Measurements from ENCODE around the gene PEAR1. TPM values are rescaled to one million over a fixed set of nuclear protein-coding genes. Genes with fewer than 3 reads are reported as not detected.

PEAR1 gene
- total RNA-seq, 1 donor from 2014 or later, result 9.9 TPM

DNA sequence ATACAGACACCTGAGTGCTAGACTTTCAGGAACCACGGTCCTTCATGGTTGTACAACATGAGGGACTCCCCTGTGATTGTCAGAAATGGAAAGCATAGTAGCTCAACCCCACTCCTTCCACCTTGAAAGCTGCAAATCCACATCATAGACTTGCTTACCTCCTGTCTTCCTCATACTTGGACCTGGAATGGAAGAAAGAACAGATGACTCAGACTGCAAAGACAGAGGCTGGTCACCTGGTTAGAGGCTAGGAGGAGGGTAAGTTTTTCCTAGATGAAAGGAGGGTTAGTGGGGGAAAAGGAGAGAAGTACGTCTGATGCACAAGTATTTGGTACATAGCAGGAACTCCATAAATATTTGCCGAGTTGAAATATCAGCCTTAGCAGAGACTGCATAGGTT is 64.1 kb downstream of the PEAR1 start:
- Mint-ChIP-seq H3K9me3 (ENCODE audit: low read depth) (no peaks in the 10 kb centered on the region), H3K27me3 (ENCODE audit: low read depth) (no peaks in the 10 kb centered on the region), H3K4me1 (ENCODE audit: low read depth) (no peaks in the 10 kb centered on the region), H3K27ac (ENCODE audit: unreplicated experiment) (no peak overlapping the region), H3K36me3 (ENCODE audit: low read depth) (peaks cover 63% of the 10 kb centered on the region), H3K4me3 (ENCODE audit: unreplicated experiment) (no peak overlapping the region)
- no peak for DNase-seq (ENCODE audit: low spot score)
- TF ChIP-seq, protein P1, sequence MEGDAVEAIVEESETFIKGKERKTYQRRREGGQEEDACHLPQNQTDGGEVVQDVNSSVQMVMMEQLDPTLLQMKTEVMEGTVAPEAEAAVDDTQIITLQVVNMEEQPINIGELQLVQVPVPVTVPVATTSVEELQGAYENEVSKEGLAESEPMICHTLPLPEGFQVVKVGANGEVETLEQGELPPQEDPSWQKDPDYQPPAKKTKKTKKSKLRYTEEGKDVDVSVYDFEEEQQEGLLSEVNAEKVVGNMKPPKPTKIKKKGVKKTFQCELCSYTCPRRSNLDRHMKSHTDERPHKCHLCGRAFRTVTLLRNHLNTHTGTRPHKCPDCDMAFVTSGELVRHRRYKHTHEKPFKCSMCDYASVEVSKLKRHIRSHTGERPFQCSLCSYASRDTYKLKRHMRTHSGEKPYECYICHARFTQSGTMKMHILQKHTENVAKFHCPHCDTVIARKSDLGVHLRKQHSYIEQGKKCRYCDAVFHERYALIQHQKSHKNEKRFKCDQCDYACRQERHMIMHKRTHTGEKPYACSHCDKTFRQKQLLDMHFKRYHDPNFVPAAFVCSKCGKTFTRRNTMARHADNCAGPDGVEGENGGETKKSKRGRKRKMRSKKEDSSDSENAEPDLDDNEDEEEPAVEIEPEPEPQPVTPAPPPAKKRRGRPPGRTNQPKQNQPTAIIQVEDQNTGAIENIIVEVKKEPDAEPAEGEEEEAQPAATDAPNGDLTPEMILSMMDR (IDR thresholded peaks at IDR 0.05), result no peak

DNA sequence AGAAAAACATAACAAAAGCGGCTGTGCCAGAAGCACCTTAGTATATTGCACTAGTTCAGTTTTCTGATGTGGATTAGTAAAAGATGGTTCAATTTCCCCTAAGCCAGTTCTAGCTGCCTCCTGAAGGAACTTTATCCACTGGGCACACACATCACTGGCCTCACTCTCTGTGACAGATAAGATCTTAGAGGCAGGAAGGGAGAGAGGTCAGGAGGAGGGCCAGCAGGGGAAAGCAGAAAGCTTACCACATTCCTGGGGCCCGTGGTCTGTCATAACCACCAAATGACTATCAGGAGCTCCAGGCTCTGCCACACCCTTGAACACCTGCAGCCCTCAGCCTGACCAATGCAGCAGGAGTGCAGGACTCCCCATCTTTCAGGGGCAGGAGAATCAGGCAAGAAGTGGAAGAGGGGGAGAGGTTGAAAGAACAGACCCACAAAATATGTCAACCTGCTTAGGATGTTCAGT is 64.8 kb downstream of the PEAR1 start:
- Mint-ChIP-seq H3K4me3 (ENCODE audit: unreplicated experiment) (no peak overlapping the region), H3K27ac (ENCODE audit: unreplicated experiment) (no peak overlapping the region), H3K27me3 (ENCODE audit: low read depth) (no peaks in the 10 kb centered on the region), H3K9me3 (ENCODE audit: low read depth) (no peaks in the 10 kb centered on the region), H3K36me3 (ENCODE audit: low read depth) (peaks cover 65% of the 10 kb centered on the region), H3K4me1 (ENCODE audit: low read depth) (no peaks in the 10 kb centered on the region)
- TF ChIP-seq, protein P1 (IDR thresholded peaks at IDR 0.05), result no peak
- no peak for DNase-seq (ENCODE audit: low spot score)

DNA sequence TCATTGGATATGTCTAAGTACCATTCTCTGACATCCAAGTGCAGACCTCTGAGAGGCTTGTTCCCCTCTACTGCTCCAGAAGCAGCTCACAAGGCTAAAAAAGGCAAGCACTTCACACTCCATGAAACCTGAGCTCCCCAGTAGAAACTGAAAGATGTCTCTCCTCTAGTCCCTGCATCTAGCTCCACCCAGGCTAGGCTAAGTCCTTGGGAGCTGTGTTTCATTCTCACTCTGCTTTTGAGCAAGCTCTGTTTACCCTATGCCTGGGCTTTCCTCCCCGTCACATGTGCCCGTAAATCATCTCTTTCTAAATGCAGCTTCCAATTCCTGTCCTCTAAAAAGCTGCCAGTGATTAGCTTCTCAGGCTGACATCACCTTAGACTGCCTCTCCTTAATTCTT is 65.9 kb downstream of the PEAR1 start:
- no peaks in the 10 kb centered on the region for H3K27me3 Mint-ChIP-seq (ENCODE audit: low read depth)
- peaks cover 65% of the 10 kb centered on the region for H3K36me3 Mint-ChIP-seq (ENCODE audit: low read depth)
- no peak for DNase-seq (ENCODE audit: low spot score)
- no peaks in the 10 kb centered on the region for H3K4me1 Mint-ChIP-seq (ENCODE audit: low read depth)
- H3K4me3 Mint-ChIP-seq (ENCODE audit: unreplicated experiment), result no peak overlapping the region
- no peaks in the 10 kb centered on the region for H3K9me3 Mint-ChIP-seq (ENCODE audit: low read depth)
- no peak overlapping the region for H3K27ac Mint-ChIP-seq (ENCODE audit: unreplicated experiment)
- TF ChIP-seq, protein P1 (IDR thresholded peaks at IDR 0.05), result no peak

GRCh38 chr1:156959925-156960324 is 66.4 kb downstream of the PEAR1 start:
- H3K27me3 Mint-ChIP-seq (ENCODE audit: low read depth), result no peaks in the 10 kb centered on the region
- no peak overlapping the region for H3K27ac Mint-ChIP-seq (ENCODE audit: unreplicated experiment)
- H3K4me3 Mint-ChIP-seq (ENCODE audit: unreplicated experiment), result no peak overlapping the region
- peaks cover 60% of the 10 kb centered on the region for H3K36me3 Mint-ChIP-seq (ENCODE audit: low read depth)
- DNase-seq (ENCODE audit: low spot score), result no peak
- H3K9me3 Mint-ChIP-seq (ENCODE audit: low read depth), result no peaks in the 10 kb centered on the region
- H3K4me1 Mint-ChIP-seq (ENCODE audit: low read depth), result no peaks in the 10 kb centered on the region
- TF ChIP-seq, protein P1 (IDR thresholded peaks at IDR 0.05), result no peak

GRCh38 chr1:156961709-156962108 is 68.2 kb downstream of the PEAR1 start:
- DNase-seq (ENCODE audit: low spot score), result no peak
- Mint-ChIP-seq H3K36me3 (ENCODE audit: low read depth) (peaks cover 49% of the 10 kb centered on the region), H3K9me3 (ENCODE audit: low read depth) (no peaks in the 10 kb centered on the region), H3K27me3 (ENCODE audit: low read depth) (no peaks in the 10 kb centered on the region), H3K27ac (ENCODE audit: unreplicated experiment) (no peak overlapping the region), H3K4me3 (ENCODE audit: unreplicated experiment) (no peak overlapping the region), H3K4me1 (ENCODE audit: low read depth) (no peaks in the 10 kb centered on the region)
- TF ChIP-seq, protein P1 (IDR thresholded peaks at IDR 0.05), result peak; percentile 52
